GM12874 (cell line): ENCODE results near the gene COA5.

ENCODE experiments used
- CTCF ChIP-seq: IDR thresholded peaks from 2 replicates; pipeline ENCODE4 v1.5.1; 2011; ENCODE audit warnings: low read depth, mild to moderate bottlenecking, control low read depth, low read length, moderate library complexity; ENCODE audit not compliant: insufficient read depth

COA5 gene

DNA sequence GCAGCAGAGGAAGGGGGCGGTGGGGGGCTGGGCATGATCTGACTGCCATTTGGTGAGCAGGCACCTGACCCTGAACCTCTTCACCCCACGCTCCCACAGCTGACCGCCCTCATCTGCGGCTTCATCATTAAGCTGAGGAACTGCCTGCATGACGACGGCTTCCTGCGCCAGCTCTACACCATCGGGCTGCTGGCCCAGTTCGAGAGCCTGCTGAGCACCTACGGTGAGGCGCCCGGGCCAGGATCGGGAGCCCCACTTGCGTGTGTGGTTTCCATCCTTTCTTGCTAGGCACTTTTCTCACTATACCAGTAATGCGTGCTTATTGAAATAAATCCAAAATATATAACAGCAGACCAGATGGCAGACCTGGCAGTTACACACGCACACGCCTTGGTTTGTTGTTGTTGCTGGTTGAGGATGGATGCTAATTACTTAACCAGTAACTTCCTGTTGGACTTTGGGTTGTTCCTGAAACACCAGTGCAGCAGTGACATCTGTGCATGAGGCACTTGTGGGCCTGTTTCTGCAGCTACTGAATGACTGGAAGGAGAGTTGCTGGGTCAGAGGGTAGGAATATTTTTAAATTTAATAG lies 43.7 kb downstream of the COA5 start:
- no peak for TF ChIP-seq CTCF

GRCh38 chr2:98563394-98563793 lies 44.9 kb downstream of the COA5 start:
- TF ChIP-seq CTCF, result no peak

DNA sequence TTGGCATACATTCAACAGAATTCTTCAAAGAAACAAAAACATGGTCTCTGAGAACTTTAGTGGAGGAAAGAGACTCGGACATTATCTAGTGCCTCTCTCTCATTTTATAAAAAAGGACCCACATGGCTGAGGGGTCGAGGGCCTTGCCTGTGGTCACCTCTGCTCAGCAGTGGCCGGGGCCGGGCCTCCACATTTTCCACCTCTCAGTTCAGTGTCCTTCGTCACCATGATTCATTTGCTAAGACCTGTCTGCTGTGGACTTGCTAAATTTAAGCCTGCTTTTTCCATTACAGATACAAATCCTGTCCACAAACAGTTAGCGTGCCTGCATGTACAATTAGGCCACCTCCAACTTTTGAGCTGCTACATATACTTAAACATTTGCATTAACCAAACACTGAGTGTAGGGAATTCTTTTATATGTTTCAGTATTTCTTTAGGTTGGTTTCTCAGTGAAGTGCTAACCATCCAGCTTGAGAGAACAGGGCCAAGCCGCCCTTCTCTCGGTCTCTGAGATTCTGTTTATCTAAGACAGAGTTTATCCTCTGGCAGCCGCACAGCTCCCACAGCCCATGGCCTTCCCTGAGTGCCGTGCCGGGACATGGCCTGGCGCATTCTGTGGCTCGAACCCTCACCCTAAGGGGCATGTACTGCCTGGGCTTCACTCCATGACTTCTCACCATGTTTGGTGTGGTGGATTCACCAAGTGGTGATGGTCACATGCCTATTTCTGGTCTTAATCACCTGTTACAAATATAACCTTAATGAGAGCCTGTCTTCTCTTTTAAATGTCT lies 46.2 kb downstream of the COA5 start:
- no peak for TF ChIP-seq CTCF

- TF ChIP-seq CTCF, result no peak
These were observed 47.3 kb downstream of the COA5 start for GRCh38 chr2:98561018-98561417.

DNA sequence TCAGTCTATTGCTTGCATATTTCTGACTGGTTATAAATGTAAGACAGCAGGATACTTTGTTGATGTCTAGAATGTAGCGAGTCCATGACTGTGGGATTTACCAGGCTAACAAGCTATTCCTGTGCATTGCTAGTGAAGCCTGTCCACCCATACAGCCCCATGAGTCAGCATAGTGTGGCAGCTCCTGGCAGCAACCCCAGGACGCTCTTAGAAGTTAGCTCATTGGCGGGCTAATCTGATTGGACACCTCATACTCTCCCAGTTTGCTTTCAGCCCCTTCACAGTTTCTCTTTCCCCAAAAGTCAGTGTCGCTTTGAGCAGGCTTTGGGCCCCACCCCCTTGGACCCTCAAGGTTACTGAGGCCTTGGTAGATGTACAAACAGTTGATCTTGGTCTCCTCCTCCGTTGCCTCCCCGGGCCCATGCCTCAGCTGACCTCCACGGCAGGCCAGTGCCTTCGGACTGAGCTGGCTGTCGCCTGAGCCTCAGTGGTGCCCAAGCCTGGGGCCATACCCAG lies 48.0 kb downstream of the COA5 start:
- no peak for TF ChIP-seq CTCF

- no peak for TF ChIP-seq CTCF
These were observed 48.7 kb downstream of the COA5 start for GRCh38 chr2:98559581-98559980.

DNA sequence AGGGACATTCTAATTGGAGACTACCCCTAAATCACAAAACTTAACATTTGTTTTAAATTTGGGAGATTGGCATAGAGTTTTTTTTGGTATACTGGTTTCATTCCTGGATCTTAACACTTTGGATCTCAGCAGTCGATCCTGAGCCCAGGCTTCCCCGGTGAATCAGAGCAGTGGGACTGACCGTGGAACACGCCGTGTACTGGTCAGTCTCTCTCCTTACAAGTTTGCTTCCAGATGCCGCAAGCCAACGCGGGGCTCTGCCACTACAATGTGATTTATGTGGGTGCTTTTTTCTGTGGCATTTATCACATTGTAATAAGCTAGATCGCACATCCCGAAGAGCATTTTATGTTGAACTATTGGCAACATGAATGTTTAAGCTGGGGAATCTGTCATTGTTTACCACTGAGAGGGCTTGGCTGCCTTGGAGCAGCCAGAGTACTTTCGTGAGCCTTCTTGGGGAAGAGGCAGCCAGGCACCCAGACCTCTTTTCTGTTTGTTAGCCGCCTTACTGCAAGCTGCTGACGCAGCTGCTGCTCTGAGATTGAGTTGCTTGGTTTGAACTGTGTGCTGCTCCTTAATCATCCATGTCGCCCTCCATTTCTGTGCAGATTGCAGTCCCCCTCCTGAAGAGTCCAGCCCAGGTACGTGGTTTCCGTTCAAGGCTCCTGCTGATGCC lies 49.3 kb downstream of the COA5 start:
- TF ChIP-seq CTCF, result no peak
